AG08395 (cell line): Measurements from ENCODE around the gene IZUMO2.
A peak's percentile ranks its signal among the peaks of the same experiment; 100 is the strongest.

ENCODE experiments used
- DNase-seq: peaks from one replicate; pipeline ENCODE4 v3.0.0; 2012; ENCODE audit warnings: mixed read lengths, low spot score

The IZUMO2 gene

DNA sequence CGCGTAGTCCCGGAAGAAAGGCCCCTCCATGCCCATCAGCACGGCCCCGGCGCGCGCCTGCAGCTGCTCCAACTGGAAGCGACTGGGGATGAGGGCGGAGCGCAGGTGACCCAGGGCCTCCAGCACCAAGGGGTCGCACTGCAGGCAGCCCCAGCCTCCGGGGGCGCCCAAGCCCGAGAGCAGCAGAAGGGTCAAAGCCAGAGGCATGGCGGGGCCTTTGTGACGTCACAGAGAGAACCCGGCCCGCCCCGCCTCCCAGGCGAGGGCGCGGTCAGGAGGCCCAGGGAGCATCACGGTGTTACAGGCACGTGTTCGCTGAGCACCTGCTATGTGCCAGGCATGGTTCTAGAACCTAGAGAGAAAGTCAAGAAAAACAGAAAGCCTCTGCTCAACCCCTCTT lies at the start of gene IZUMO2:
TSS of gene IZUMO2 (minus strand) at position 294 of the 400 bp plus-strand sequence. CDS start at position 207, 87 bp downstream.
- DNase-seq, result no peak

DNA sequence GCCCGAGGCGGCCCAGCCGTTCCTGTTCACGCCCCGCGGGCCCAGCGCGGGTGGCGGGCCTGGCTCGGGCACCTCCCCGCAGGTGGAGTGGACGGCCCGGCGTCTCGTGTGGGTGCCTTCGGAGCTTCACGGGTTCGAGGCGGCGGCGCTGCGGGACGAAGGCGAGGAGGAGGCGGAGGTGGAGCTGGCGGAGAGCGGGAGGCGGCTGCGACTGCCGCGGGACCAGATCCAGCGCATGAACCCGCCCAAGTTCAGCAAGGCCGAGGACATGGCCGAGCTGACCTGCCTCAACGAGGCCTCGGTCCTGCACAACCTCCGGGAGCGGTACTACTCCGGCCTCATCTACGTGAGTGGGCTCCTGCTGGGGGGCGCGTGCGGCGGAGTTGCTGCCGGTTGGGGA lies 47.3 kb upstream of the IZUMO2 start:
- DNase-seq, result no peak

DNA sequence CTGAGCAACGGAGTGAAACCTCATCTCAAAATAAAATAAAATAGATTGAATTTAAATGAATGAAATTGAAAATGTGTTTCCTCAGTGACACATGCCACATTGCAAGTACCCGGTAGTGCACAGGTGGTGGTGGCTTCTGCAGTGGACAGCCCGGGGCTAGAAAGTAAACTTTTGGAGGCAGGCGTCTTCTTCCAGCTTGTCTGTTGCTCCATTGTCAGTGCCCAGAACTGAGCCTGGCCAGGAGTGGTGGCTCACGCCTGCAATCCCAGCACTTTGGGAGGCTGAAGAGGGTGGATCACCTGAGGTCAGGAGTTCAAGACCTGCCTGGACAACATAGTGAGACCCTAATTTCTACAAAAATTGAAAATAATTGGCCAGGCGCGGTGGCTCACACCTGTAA lies 46.0 kb upstream of the IZUMO2 start:
- no peak for DNase-seq

DNA sequence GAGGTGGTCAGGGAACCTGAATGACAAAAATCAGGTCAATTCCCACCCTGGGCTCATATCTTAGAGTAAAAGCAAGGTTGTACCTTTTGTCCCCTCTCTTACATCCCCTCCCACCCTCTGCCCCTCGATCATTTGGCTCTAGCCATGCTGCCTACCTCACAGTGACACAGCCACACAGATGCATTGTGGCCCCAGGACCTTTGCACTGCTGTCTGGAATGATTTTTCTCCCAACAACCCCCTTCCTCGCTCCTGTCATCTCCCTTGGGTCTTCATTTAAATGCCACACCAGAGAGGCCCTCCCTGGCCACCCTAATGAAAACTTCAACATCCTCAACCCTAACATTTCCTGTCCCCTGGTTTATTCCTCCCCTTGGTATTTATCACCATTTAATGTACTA lies 44.6 kb upstream of the IZUMO2 start:
- DNase-seq, result no peak

DNA sequence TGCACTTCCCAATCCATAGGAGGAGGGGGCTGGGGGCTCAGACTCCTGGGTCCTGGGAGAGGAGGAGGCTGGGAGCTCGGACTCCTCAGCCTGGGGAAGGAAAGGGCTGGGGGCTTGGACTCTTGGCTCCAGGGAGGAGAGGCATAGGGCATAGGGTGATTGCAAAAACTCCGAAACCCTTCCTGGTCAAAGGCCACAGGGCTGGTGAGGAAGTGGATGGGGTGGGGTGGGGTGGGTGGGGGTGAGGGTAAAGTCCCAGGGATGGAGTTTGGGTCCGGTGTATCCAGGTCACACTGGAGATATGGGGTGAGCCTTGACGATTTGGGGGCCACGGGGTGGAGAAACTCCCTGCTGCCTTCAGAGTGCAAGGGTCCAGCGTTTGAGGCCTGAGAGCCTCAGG lies 43.1 kb upstream of the IZUMO2 start:
- no peak for DNase-seq

DNA sequence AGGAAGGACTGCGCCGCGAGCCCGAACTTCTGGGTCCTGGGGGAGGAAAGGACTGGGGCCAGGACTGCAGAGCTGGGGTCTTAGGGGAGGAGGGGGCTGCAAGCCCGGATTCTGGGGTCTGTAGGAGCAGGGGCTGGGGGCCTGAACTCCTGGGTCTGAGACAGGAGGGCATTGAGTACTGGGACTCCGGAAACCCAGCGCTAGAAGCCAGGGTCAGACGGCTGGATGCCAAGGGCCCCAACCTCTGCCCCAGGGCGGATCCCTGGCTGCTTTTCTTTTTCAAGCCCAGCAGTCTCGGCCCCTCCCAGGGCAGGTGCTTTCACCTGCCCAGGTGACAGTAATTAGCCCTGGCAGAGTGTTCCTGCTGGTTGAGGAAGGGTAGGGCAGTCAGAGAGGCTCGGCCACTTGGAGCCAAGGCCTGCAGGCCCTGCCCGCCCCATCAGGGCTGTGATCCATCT lies 42.6 kb upstream of the IZUMO2 start:
- no peak for DNase-seq

DNA sequence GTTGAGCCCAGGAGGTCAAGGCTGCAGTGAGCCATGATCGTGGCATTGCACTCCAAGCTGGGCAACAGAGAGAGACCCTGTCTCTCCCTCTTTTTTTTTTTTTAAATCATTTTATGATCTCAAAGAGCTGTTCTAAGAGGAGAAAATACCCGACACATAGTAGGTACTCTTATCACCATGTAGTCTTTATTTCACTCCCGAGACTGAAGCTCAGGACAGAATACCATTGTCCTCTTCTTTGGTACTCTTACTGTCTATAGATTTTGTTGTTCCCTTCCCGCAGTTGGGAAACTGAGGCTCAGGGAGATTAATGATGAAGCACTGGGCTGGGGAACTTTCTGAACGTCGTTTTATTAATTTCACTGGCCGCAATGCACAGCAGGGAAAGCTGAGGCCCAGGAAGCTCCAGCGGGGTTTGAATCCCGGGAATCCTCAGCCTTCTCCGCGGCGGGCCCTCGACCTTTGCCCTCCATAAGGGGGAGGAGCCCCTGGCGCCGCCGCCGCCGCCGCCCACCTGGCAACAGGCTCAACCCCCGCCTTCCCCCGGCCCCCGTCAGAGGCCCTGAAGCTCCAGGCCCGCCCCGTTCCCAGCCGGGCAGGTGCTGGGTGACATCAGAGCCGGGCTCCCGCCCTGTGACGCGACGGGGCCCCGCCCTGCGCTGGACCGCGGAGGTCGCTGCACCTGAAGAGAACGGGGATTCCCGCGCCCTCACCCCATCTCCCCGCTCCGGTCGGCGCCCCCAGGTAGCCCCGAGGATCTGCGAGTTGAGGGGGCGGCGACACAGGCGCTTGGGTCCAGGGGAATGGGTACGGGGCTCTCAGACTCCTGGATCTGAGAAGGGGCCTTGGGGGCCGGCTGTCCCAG lies 42.0 kb upstream of the IZUMO2 start:
- no peak for DNase-seq

DNA sequence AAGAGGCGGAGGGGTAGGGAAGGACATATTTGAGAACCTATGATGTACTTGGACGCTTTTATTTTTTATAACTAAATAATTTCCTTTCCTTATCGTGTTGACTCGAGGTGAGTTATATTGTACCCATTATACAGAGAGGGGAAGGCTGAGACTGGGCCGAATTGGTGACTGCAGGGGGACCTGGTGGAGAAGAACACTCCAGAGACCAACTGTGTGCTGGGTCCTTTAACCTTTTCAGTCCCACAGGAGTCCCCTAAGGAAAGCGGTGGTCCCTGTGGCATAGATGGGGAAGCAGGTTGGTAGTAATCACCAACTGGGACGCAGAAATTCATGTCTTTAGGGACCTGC lies 41.0 kb upstream of the IZUMO2 start:
- DNase-seq, result no peak

DNA sequence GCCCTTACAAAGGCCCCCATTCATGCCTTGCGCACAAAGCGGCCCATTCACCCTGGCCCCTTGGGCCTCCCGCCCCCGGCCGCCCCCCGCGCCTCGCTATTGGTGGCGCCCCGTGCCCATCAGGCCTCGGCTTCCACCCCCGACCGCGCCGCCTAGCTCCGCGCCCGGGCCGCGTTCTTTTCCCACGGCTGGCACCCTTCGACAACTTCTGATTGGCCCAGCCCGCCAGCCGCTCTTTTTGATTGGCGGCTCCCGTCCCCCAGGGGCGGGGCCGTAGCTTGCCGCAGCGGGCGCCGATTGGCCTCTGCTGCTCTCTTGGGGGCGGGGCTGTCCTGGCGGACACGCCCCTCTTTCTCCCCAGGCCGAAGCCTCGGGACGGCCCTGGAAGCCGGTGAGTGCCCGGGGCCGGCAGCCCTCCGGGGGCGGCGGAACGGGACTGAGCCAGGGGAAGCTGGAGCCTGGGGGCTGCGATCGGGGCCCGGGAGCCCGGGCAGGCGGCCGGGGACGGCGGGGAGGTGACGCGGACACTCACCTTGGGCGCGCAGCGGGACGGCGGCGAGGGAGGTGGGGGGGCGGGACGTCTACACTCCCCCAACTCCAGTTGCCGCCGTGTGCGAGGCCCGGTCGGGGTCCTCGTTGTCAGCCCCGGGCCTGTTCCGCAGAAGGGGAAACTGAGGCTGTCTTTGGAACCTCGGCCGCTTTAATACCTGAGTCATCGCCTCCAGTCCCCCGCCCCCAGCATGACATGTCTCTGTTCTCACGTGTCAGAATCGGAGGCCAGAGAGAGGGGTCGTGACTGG lies 40.4 kb upstream of the IZUMO2 start, which contains the start of gene MYH14:
TSS of gene MYH14 (plus strand) at position 342 of the 800 bp plus-strand sequence. CDS start 6,744 bp downstream, outside the sequence.
- peak; percentile 16 for DNase-seq

DNA sequence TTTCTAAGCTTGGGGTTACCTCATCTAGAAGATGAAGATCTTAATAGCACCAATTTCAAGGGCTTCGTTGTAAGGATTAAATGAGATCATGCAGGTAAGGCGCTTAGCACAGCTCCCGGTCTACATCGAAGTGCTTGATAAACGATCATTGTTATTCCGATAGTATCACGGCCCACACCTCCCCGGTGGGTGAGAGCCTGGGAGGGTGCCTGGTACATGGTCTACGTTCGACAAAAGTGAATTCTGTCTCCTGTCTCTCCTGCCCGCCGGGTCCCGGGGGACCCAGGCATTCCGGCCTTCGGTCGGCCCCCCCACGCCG lies 39.8 kb upstream of the IZUMO2 start:
- no peak for DNase-seq

DNA sequence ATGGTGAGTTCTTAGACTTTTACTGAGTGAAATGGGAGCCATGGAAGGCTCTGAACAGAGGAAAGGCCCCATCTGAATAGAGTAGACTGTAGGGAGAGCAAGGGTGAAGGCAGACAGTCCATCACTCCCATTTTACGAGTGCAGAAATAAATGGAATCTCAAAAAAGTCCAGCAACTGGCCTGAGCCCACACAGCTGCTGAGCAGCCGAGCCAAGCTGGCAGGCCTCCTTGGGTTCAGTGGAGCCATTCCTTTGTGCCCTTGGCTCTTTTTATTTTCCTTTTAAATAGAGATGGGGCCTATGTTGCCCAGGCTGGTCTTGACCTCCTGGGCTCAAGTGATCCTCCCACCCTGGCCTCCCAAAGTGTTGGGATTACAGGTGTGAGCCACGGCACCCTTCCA lies 39.3 kb upstream of the IZUMO2 start:
- no peak for DNase-seq

DNA sequence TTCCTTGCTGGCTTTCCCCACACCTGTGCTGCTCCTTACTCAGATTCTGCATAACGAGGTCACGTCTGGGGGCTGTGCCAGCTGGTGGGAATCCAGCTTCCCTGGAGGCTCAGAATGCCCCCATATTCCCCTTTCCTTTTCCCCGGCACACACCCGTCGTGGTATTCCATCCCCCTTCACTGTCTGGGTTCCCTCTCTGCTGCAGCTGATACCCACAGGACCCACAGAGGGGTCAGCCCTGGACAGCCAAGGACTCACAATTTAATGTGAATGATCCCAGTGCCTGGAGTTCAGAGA lies 36.1 kb upstream of the IZUMO2 start:
- DNase-seq, result no peak

DNA sequence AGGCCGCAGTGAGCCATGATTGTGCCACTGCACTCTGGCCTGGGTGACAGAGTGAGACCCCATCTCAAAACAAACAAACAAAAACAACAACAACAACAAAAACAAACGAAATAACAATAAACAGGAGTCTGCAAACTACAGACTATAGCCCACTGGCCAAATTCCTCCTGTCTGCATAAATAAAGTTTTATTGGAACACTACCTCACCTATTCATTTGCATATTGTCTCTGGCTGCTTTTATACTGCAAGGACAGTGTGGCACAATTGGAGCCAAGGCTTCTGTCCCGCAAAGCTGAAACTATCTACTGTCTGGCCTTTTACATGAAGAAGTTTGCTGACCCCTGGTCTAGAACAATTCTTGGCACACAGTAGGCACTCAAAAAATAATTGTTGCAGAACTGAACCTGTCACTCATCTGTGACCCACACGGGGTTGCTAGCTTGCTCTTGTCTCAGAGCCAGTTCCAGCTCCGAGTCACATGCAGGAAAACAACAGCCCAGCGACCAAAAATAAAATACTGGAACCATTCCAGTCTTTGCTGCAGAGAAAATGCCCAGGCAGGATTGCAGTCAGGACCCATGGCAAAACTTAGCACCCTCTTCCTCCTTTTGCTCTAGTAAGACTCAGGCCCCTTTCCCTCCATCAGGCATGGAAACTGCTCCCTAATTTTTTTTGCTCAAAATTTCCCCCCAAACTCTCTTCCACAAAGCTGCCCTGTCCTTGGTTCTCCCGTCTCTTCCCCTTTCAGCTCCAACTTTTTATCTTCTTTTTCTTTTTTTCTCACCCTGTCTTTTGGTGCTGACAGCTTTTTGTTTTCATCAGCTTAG lies 35.6 kb upstream of the IZUMO2 start:
- no peak for DNase-seq

DNA sequence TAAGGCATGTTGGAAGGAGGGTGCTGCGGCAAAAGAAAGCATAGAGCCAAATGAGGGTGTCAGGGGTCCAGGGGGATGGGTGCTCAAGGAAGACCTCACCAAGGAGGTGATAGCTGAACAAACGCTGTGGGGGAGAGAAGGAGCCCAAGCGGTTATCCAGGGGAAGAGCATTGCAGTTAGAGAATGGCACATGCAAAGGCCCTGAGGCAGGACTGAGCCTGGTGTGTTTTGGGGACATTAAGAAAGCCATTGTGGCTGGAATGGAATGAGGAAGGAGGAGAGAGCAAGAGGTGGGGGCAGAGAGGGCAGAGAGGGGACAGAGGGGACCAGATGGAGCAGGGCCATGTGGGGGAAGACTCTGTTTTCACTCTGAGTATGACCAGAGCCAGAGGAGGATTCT lies 34.3 kb upstream of the IZUMO2 start:
- no peak for DNase-seq

DNA sequence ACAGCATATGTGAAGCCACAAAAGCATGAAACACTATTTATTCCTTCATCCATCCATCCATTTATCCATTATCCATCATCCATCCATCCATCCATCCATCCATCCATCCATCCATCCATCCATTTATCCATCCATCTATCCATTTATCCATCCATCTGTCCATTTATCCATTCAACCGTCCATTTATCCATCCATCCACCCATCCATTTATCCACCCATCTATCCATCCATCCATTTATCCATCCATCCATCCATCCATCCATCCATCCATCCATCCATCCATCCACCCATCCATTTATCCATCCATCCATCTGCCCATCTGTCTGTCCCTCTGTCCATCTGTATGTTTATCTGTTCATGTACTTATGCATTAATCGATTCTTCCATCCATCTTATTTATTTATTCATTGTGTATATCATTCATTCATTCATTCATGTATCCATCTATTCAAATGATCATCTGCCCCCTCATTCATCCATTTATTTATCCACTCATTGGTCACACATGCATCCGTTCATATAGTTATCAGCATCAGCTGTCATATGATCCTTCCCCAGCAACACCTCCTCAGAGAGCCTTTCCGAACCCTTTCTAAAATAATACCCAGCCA lies 33.3 kb upstream of the IZUMO2 start:
- no peak for DNase-seq

DNA sequence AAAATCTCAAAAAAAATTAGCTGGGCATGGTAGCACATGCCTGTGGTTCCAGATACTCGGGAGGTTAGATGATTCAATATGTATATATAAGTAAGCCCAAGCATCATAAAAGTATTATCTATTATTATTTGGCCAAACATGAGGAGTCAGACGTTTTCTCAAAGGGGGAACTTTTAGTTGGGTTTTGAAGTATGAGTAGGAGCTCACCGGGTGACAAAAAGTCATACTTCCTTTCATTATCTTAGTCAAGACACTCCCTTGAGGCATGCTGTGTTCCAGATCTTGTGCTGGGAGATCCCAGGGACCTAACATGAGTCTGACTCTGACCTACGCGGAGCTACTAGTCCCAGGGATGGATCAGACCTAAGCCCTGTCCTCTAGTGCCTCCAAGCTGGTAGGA lies 32.1 kb upstream of the IZUMO2 start:
- no peak for DNase-seq

DNA sequence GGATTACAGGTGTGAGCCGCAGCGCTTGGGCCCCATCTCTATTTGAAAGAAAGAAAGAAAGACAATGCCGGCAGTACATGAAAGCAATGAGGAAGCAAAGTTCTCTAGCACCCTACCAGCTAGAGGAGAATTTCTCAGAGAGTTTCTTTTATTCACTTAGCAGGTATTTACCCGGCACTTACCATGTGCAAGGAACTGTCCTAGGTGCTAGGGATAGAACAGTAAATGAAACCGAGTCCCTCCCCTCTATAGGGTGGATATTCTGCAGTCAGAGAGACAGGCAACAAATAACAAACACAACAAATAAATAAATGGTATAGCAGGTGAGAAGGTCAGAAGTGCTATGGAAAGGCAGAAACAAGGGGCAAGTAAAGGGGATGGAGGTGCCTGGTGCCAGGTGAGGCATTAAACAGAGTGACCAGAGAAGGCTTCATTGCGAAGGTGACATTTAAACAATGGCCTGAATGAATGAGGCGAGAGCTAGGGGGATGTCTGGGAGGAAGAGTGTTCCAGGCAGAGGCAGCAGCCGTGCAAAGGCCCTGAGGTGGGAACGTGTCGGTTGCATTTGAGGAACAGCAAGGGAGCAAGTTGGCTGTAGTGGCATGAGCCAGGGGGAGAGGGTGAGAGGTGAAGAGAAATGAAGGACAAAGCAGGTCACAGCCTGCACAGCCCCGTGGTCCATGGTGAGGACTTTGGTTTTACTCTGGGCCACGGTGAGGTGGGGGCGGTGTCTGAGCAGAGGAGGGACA lies 29.6 kb upstream of the IZUMO2 start:
- no peak for DNase-seq

DNA sequence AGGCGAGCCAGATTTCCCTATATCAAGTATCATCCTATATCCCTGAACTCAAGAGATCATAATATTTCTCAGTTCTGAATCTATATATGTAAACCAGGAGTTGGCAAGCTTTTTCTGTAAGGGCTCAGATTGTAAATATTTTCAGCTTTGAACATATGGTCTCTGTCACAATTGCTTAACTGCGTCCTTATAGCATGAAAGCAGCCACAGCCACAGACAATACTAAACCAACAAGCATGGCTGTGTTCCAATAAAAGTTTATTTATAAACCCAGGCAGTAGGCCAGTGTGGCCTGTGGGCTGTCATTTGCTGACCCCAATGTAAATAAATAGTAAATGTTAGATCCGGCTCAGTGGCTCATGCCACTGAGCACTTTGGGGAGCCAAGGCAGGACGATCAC lies 28.1 kb upstream of the IZUMO2 start:
- no peak for DNase-seq

DNA sequence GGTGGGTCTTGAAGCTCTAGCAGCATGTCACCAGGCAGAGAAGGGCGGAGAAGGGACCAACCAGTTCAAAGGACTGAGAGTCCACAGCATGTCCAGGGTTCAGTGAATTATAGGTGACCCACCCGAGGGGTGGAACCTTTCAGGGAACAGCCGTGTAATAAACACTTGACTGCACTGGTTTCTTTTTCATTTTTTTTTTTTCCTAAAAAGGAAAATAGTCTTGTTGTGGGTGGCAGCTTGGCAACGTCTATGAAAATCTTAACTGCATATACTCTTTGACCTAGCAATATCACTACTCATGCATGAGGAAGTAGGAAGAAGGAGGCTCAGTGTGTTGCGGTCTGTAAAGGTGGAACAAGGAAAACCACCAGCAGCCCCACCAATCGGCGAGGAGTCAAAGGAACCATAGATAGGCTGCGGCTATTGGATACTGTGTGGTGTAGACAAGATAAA lies 27.4 kb upstream of the IZUMO2 start:
- no peak for DNase-seq

DNA sequence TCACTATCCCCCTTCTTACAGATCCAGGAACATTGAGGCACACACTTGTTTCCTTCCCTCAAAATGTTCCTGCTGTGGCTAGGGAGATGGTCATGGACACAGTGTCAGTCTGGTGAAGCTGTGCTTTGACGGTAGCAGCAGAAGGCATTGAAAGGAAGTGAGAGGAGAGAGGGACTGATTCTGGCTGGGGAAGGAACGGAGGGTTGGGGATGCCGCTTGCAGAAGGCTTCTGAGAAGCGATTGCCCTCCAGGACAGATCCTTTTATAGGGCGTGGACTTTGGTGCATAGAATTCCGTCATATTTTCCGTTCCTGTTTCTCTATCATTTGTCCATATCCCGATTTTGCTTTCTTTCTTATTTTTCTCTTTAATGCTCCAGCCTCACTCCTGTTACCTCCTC lies 26.2 kb upstream of the IZUMO2 start:
- DNase-seq, result no peak

DNA sequence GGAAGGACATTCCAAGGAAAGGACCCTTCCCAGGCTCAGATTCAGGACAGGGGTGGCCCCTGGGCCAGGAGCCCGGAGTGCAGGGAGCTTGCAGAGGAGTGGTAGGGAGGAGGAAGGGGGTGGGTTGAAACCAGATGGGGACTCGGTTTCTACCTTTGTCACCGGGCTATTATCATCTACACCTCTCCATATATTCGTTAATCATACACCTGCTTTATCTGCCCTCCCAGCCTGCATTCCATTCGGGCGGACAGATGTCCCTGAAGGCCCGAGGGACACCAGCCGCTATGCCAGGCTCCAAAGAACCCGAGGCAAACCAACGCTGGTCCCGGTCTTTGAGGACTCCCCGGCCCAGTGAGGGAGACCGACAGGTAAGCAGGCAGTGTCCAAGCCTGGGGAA lies 24.9 kb upstream of the IZUMO2 start:
- no peak for DNase-seq
